ENCODE measurements around the gene PURB. TPM values are rescaled to one million over a fixed set of nuclear protein-coding genes. Genes with fewer than 3 reads are reported as not detected.
"Not testable (repeated sequence)": the region's sequence is repeated elsewhere in the genome, so short reads cannot be mapped to it uniquely, and the experiment has no call there.

Gene PURB
- total RNA-seq, 1 donor, result 27.3 TPM

DNA sequence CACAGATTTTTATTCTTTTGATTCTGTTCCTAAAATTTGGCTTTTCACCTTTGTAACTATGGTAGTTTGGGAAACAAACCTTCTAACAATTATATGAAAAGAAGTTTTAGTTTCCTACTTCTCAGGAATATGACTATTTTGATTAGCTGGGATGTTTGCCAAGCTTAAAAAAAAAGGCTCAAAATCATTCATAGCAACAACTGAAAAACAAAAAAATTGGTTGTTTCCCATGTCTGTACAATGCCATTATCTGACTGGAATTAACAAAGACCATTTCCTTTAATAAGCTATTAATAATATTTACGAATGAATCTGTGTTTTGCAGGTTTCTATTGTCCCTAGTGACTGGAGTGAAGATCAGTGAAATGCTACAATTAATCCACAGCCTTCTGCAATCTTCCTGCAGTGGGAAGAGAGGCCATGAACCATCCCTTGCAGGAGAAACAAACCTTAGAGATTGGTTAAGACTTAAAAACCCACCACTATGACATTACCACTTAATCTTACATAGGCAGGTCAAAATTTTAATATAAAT lies 4.2 kb downstream of the PURB start:
- Histone ChIP-seq H3K9me3 (ENCODE audit: low read depth, low read length) (no peaks in the 10 kb centered on the region), H3K4me1 (ENCODE audit: insufficient read depth, low read length) (peaks cover 53% of the 10 kb centered on the region), H3K4me3 (ENCODE audit: low read length) (no peak overlapping the region), H3K27me3 (ENCODE audit: insufficient read depth, low read length) (no peaks in the 10 kb centered on the region)

DNA sequence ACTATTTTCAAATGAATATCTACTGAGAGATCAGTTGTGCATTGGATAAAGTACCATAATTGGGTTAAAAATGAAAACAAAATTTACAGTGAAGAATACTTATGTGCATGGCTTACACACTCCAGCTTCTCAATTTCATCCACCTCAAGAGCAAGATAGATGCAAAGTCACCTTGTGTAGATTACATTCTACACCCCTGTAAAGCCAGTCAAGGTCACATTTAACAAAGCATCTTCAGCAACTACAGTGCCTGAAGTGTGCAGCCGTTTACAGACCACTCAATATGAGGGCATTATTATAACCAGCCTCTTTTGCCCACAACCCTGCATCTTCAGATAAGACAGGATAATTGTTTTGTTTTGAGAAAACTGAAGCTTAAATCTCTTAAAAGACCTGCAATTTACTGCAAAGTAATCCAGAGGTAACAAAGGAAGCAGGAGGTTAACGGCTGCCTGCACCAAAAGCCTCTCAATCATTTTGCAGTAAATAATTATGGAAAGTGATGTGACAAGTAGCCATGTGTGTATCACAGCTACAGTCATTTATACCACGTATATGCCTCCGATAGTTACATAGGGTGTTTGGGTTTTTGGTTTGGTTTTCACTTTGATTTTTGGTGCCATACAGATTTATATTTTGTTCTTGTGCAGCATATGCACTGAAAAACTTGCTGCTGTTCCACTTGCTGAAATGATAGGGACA lies 4.9 kb downstream of the PURB start:
- H3K9me3 ChIP-seq (ENCODE audit: low read depth, low read length), result no peaks in the 10 kb centered on the region

DNA sequence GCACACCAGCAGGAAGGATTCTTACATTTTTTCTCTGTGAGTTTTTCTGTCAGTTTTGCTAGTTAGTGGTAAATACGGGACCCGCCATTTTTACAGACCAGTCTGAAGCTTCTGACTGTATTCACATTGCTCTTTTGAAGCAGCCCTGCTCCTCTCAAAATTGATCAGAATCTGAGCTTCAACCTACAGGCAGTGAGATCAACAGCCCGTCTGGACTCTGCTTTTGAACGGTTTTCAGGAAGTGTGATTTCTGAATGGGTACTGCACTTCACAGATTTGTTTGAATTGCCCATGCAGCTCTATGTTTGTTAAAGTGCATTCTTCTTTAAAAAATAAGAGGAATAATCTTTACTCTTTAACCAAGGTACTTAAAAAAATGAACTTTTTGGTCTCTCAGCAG lies 8.9 kb downstream of the PURB start:
- Histone ChIP-seq H3K4me1 (ENCODE audit: insufficient read depth, low read length) (peaks cover 15% of the 10 kb centered on the region), H3K4me3 (ENCODE audit: low read length) (no peak overlapping the region), H3K9me3 (ENCODE audit: low read depth, low read length) (no peaks in the 10 kb centered on the region), H3K27me3 (ENCODE audit: insufficient read depth, low read length) (no peaks in the 10 kb centered on the region)

More for the DNA sequence above, 4.9 kb downstream of the PURB start:
- Histone ChIP-seq H3K27me3 (ENCODE audit: insufficient read depth, low read length) (no peaks in the 10 kb centered on the region), H3K4me3 (ENCODE audit: low read length) (no peak overlapping the region), H3K4me1 (ENCODE audit: insufficient read depth, low read length) (peaks cover 49% of the 10 kb centered on the region)

DNA sequence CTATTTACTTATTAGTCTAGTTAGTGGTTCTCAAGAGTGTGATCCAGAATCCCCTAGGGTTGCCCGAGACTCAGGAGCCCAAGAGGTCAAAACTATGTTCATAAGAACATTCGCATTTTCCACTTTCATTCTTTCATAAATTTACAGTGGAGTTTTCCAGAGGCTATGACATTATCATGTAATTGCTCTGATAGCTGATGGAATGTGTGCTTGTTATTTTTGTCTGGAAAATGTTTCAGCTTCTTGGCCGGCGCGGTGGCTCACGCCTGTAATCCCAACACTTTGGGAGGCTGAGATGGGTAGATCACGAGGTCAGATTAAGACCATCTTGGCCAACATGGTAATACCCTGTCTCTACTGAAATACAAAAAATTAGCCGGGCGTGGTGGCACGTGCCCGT lies 10.1 kb downstream of the PURB start:
- Histone ChIP-seq H3K4me1 (ENCODE audit: insufficient read depth, low read length) (peaks cover 3% of the 10 kb centered on the region), H3K27me3 (ENCODE audit: insufficient read depth, low read length) (no peaks in the 10 kb centered on the region), H3K4me3 (ENCODE audit: low read length) (no peak overlapping the region), H3K9me3 (ENCODE audit: low read depth, low read length) (no peaks in the 10 kb centered on the region)

GRCh38 chr7:44872787-44873186 lies 12.5 kb downstream of the PURB start:
- Histone ChIP-seq H3K9me3 (ENCODE audit: low read depth, low read length) (no peaks in the 10 kb centered on the region), H3K4me1 (ENCODE audit: insufficient read depth, low read length) (no peaks in the 10 kb centered on the region)

GRCh38 chr7:44871918-44872317 lies 13.4 kb downstream of the PURB start:
- not testable (repeated sequence) for H3K4me3 ChIP-seq (ENCODE audit: low read length); H3K4me1 ChIP-seq (ENCODE audit: insufficient read depth, low read length); H3K27me3 ChIP-seq (ENCODE audit: insufficient read depth, low read length); H3K9me3 ChIP-seq (ENCODE audit: low read depth, low read length)

More at GRCh38 chr7:44872787-44873186, 12.5 kb downstream of the PURB start:
- Histone ChIP-seq H3K4me3 (ENCODE audit: low read length) (no peak overlapping the region), H3K27me3 (ENCODE audit: insufficient read depth, low read length) (no peaks in the 10 kb centered on the region)

DNA sequence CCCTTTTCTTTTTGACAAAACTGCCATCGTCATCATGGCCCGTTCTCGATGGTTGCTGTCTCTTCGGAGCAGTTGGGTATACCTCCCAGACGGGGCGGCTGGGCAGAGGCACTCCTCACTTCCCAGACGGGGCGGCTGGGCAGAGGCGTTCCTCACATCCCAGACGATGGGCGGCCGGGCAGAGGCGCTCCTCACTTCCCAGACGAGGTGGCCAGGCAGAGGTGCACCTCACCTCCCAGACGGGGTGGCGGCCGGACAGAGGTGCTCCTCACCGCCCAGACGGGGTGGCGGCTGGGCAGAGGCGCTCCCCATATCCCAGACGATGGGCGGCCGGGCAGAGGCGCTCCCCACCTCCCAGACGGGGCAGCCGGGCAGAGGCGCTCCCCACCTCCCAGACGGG lies 14.6 kb downstream of the PURB start:
- H3K9me3 ChIP-seq (ENCODE audit: low read depth, low read length); H3K27me3 ChIP-seq (ENCODE audit: insufficient read depth, low read length); H3K4me3 ChIP-seq (ENCODE audit: low read length); H3K4me1 ChIP-seq (ENCODE audit: insufficient read depth, low read length): not testable (repeated sequence)

GRCh38 chr7:44870336-44870735 lies 15.0 kb downstream of the PURB start:
- not testable (repeated sequence) for H3K9me3 ChIP-seq (ENCODE audit: low read depth, low read length); H3K4me1 ChIP-seq (ENCODE audit: insufficient read depth, low read length); H3K27me3 ChIP-seq (ENCODE audit: insufficient read depth, low read length); H3K4me3 ChIP-seq (ENCODE audit: low read length)

DNA sequence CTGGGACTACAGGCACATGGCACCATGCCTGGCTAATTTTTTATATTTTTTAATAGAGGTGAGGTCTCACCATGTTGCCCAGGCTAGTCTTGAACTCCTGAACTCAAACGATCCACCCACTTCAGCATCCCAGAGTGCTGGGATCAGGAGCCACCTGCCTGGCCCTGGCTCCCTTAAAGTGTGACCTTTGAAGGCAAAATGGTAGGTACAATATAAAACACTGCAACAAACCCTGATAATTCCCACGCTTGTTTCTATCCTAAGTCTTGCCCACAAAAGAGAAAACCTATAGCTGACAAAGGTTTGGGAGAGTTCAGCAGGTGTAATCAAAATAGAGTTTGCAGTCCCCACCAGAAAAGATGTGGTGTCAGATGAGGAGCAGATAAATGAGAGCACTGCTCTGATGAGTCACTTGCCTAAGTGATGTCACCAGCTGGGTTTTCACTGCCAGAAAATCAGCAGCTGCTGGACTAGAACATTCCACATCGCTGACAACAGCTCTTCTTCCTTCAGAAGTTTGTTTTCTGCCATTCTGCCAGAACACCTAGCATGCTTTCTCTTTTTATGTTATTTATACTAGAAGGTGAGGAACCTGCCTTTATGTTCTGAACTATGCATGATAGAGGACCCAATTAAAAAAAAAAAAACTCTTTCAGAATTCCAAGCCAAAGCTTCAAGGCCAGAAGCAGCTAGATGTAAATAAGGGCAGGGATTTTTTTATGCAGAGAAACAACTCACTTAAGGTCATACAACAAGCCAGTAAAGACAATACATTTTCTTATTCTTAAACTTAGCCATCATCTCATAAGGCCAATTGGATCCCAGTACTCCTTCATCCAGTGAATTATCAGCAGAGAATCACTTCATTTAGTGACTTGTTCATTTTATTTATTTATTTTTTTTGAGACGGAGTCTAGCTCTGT lies 18.0 kb downstream of the PURB start:
- Histone ChIP-seq H3K27me3 (ENCODE audit: insufficient read depth, low read length) (no peaks in the 10 kb centered on the region), H3K9me3 (ENCODE audit: low read depth, low read length) (no peaks in the 10 kb centered on the region), H3K4me3 (ENCODE audit: low read length) (no peak overlapping the region), H3K4me1 (ENCODE audit: insufficient read depth, low read length) (no peaks in the 10 kb centered on the region)

GRCh38 chr7:44861949-44862348 lies 23.4 kb downstream of the PURB start:
- H3K9me3 ChIP-seq (ENCODE audit: low read depth, low read length); H3K27me3 ChIP-seq (ENCODE audit: insufficient read depth, low read length); H3K4me1 ChIP-seq (ENCODE audit: insufficient read depth, low read length): not testable (repeated sequence)

DNA sequence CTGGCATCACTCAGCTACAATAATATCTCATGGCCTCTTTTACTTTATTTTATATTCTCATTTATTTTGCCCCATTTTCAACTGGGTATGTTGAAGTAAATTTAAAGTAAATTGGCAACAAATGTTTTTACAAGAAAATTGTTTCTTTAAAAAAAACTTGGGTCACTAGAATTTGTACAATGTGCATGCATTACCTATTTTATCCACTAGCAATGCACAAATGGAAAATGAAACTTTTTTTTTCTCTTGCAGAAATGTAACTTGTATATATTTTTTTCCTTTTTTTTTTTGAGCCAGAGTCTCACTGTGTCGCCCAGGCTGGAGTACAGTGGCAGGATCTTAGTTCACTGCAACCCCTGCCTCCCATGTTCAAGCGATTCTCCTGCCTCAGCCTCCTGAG lies 27.2 kb downstream of the PURB start:
- Histone ChIP-seq H3K27me3 (ENCODE audit: insufficient read depth, low read length) (peaks cover 3% of the 10 kb centered on the region), H3K9me3 (ENCODE audit: low read depth, low read length) (no peaks in the 10 kb centered on the region), H3K4me1 (ENCODE audit: insufficient read depth, low read length) (peaks cover 8% of the 10 kb centered on the region), H3K4me3 (ENCODE audit: low read length) (no peak overlapping the region)

More at GRCh38 chr7:44861949-44862348, 23.4 kb downstream of the PURB start:
- H3K4me3 ChIP-seq (ENCODE audit: low read length), result not testable (repeated sequence)

DNA sequence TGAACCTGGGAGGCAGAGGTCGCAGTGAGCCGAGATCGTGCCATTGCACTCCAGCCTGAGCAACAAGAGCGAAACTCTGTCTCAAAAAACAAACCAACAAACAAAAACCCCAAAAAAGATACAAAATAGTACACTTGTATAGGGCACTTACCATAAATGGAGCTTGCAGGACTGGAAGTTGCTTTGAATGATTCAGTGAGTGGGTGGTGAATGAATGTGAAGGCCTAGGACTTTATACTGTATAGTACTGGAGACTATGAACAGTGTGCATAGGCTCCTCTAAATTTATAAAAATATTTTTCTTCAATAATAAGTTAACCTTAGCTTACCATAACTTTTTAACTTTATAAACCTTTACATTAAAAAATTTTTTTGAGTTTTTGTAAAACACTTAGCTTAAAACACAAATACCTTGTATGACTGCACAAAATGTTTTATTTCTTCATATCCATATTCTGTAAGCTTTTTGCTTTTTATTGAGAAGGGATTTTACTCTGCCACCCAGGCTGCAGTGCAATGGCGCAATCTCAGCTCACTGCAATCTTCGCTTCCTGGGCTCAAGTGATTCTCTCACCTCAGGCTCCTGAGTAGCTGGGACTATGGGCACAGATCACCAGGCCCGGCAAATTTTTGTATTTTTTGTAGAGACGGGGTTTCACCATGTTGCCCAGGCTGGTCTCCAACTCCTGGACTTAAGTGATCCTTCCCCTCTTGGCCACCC lies 30.5 kb downstream of the PURB start:
- H3K9me3 ChIP-seq (ENCODE audit: low read depth, low read length), result no peaks in the 10 kb centered on the region
- peaks cover 12% of the 10 kb centered on the region for H3K4me1 ChIP-seq (ENCODE audit: insufficient read depth, low read length)
- no peak overlapping the region for H3K4me3 ChIP-seq (ENCODE audit: low read length)
- H3K27me3 ChIP-seq (ENCODE audit: insufficient read depth, low read length), result no peaks in the 10 kb centered on the region

DNA sequence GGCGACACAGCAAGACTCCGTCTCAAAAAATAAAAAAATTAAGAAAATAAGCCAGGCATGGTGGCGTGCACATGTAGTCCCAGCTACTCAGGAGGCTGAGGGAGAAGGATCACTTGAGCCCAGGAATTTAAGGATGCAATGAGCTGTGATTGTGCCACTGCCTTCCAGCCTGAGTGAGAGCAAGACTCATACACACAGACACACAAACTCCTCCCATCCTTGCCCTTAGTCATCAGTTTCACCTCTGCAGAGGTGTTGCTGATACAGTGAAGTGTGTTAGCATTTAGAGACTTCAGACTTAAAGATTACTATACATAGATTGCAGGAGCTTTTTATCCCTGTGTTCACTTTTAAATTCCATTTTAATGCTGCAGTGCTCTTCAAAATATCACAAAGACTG lies 31.9 kb downstream of the PURB start:
- Histone ChIP-seq H3K4me3 (ENCODE audit: low read length) (no peak overlapping the region), H3K9me3 (ENCODE audit: low read depth, low read length) (no peaks in the 10 kb centered on the region), H3K4me1 (ENCODE audit: insufficient read depth, low read length) (peaks cover 26% of the 10 kb centered on the region), H3K27me3 (ENCODE audit: insufficient read depth, low read length) (no peaks in the 10 kb centered on the region)

DNA sequence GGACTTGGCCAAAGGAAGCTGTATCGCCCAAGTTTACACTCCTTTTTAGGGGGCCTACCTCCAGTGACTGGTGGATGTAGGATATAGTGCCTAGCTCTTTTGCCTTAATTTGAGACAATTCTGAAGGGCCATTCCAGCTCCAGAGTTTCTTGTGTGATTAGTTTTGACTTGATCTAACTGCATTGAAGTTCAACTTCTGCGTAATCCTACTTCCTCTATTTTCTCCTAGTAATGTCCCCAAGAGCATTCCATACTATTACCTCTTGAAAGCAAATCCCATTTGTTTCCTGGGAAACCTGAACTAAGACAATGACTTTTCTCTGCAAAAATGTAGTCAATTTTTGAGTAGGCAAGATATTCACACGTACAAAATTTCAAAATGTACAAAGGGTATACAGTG lies 32.7 kb downstream of the PURB start:
- H3K4me1 ChIP-seq (ENCODE audit: insufficient read depth, low read length), result peaks cover 26% of the 10 kb centered on the region
- H3K9me3 ChIP-seq (ENCODE audit: low read depth, low read length), result no peaks in the 10 kb centered on the region
- H3K27me3 ChIP-seq (ENCODE audit: insufficient read depth, low read length), result no peaks in the 10 kb centered on the region
- no peak overlapping the region for H3K4me3 ChIP-seq (ENCODE audit: low read length)
